Activated CD8-positive, alpha-beta T cell treated with anti-CD3 and anti-CD28 coated beads, Interleukin-2, amount 10 ng/mL, durations not matched to agents 7 days and 5 days (primary cell): Measurements from ENCODE around the gene CTNNA2. TPM values are rescaled to one million over a fixed set of nuclear protein-coding genes. Genes with fewer than 3 reads are reported as not detected.

ENCODE experiments used
- ATAC-seq: fragments of 150-1000 bp; cut with Tn5 transposase; one replicate; pipeline ENCODE4 v1.10.0; 2021; ENCODE audit warnings: moderate library complexity
- CTCF ChIA-PET: fragments of 350-600 bp; sonication (Branson Sonifier 250); formaldehyde crosslinking; loops from one replicate; lab custom pipeline; 2021; ENCODE audit warnings: antibody characterized with exemption; lab: Charles Lee
- POLR2A ChIA-PET: fragments of 350-600 bp; sonication (Branson Sonifier 250); formaldehyde crosslinking; loops from one replicate; lab custom pipeline; 2021; ENCODE audit warnings: antibody characterized with exemption; lab: Charles Lee
- DNase-seq: peaks from one replicate; pipeline ENCODE4 v3.0.0-alpha.2; 2020
- H3K27ac Mint-ChIP-seq: one replicate; pipeline ENCODE4 v1.8.0; 2021; ENCODE audit warnings: mild to moderate bottlenecking, mixed read lengths
- H3K27me3 Mint-ChIP-seq: one replicate; pipeline ENCODE4 v1.8.0; 2021; ENCODE audit warnings: low read depth, mixed read lengths
- H3K36me3 Mint-ChIP-seq: one replicate; pipeline ENCODE4 v1.8.0; 2021; ENCODE audit warnings: low read depth, mixed read lengths
- H3K4me1 Mint-ChIP-seq: one replicate; pipeline ENCODE4 v1.8.0; 2021; ENCODE audit warnings: low read depth, mixed read lengths
- H3K4me3 Mint-ChIP-seq: one replicate; pipeline ENCODE4 v1.8.0; 2021; ENCODE audit warnings: mild to moderate bottlenecking, mixed read lengths
- H3K9me3 Mint-ChIP-seq: one replicate; pipeline ENCODE4 v1.8.0; 2022; ENCODE audit warnings: mixed read lengths; ENCODE audit not compliant: insufficient read depth
- total RNA-seq, 2 experiments: library from RNA; stranded (reverse); gene quantifications; one replicate each; pipeline ENCODE4 v1.2.3, GENCODE V29; 2021

CTNNA2 gene
- total RNA-seq, 2 experiments from 2014 or later, result not detected

DNA sequence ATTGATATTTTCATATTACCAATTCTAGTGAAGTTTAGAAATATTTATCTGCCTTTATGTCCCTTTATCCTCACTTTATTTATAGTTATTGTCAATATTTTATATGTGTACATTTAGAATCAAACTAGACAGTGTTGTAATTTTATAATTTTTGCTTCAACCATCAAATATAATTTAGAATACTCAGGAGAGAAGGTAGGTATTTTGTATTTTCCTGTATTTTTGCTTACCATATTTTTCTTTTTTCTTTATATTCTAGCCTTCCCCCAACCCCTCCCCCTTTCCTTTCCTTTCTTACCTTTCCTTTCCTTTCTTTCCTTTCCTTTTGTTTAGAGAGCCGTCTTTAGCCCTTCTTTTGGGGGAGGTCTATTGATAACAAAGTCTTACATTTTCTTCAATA, 651.5 kb downstream of the CTNNA2 start:
- ChIA-PET CTCF (no interaction called here), POLR2A (no interaction called here)
- no peaks in the 10 kb centered on the region for H3K4me1 Mint-ChIP-seq
- ATAC-seq (no peak), DNase-seq (no peak)
- no peaks in the 10 kb centered on the region for H3K9me3 Mint-ChIP-seq
- H3K27ac Mint-ChIP-seq, result no peak overlapping the region
- no peak overlapping the region for H3K4me3 Mint-ChIP-seq
- no peaks in the 10 kb centered on the region for H3K27me3 Mint-ChIP-seq
- H3K36me3 Mint-ChIP-seq, result no peaks in the 10 kb centered on the region

DNA sequence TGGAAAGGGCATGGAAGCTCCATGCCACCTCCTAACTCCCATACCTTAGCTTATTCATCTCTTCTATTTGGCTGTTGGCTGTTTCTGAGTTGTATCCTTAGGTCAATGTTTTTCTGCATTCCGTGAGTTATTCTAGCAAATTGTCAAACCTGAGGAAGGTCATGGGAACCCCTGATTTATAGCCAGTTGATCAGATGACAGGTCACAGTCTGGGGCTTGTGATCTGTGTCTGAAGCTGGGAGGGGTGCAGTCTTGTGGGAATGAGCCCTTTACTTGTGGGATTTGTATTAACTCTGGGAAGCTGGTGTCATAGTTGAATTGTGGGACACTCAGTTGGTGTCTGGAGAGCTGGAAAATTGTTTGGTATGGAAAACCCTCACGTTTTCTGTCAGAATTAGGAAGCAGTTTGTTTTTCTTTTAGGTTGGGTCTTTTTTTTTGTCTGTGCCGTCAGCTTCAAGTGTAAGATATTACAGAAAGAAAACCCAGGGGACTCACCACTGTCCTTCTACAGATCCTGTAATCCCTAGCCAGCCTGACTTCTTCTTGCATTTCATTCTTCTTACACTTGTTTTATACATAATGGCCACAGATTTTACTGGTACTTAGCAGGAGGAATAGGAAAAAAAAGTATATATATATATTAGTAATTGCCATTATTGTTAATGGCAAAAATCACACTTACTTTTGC, 653.8 kb downstream of the CTNNA2 start:
- H3K27ac Mint-ChIP-seq, result no peak overlapping the region
- ChIA-PET POLR2A (no interaction called here), CTCF (no interaction called here)
- H3K27me3 Mint-ChIP-seq, result no peaks in the 10 kb centered on the region
- H3K4me3 Mint-ChIP-seq, result no peak overlapping the region
- ATAC-seq, result no peak
- no peak for DNase-seq
- H3K9me3 Mint-ChIP-seq, result no peaks in the 10 kb centered on the region
- no peaks in the 10 kb centered on the region for H3K4me1 Mint-ChIP-seq
- no peaks in the 10 kb centered on the region for H3K36me3 Mint-ChIP-seq

DNA sequence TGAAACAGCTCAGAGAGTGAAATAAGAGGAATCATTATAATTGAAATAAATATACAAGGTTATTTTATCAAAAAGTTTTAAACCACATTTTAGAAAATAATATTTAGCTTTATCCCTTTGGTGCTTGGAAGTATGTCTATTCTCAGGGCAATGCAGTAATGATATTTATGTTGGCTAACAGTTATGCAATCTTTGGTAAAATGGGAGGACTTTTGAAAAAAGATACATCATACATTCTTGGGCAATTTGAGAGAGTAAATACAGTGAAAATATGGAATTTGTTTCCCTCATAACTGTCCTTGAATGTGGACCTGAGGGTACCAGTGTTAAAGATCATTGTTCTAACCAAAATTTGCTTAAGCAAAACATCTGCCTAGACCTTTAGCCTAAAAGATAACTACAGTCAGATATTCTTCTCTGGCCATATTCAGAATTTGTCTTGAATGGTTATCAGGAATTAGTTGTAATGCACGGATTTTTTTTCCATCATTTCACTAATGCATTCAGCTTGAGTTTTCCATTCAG, 654.5 kb downstream of the CTNNA2 start:
- Mint-ChIP-seq H3K27me3 (no peaks in the 10 kb centered on the region), H3K4me3 (no peak overlapping the region), H3K27ac (no peak overlapping the region), H3K36me3 (no peaks in the 10 kb centered on the region), H3K4me1 (no peaks in the 10 kb centered on the region), H3K9me3 (no peaks in the 10 kb centered on the region)
- POLR2A ChIA-PET, result no interaction called here
- ATAC-seq (no peak), DNase-seq (no peak)
- CTCF ChIA-PET, result no interaction called here

DNA sequence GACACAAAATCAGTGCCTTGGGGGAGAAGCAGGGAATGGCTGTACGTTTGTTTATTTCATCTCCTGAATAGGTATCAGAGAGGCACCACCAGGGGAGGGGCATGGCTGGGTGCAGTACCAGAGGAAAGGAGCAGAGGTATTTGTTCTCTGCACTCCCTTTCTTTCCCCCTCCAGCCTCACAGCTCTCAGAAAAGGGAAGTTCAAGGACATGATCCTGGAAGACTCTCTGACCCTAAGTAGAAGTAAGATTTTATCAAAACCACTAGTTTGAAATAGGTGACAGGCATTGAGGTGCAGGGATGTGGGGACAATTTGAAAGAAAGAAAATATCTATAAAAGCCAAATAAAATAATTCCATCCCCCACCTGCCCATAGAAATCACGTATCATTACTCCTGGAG, 655.2 kb downstream of the CTNNA2 start:
- CTCF ChIA-PET, result no interaction called here
- H3K4me1 Mint-ChIP-seq, result no peaks in the 10 kb centered on the region
- no peak for DNase-seq
- POLR2A ChIA-PET, result no interaction called here
- no peaks in the 10 kb centered on the region for H3K27me3 Mint-ChIP-seq
- ATAC-seq, result no peak
- no peaks in the 10 kb centered on the region for H3K9me3 Mint-ChIP-seq
- H3K36me3 Mint-ChIP-seq, result no peaks in the 10 kb centered on the region
- no peak overlapping the region for H3K27ac Mint-ChIP-seq
- H3K4me3 Mint-ChIP-seq, result no peak overlapping the region

DNA sequence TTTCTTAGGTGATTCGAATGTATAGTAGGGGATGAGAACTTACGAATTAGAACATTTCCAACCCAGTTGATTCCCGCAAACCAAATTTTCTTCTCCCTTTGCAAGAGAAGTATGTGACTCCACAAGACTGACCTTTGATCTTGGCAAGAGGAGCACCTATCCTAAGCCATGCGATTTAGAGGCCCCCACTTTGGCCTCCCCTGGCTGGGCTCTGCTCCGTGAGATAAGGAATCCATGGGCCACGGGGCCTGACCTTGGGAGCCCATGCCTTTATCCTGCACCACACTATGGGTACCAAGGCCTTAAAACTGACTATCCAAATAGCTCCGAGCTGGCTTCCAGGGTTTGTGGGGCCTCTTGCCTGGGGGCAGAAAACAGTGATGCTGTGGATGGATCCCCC, 656.0 kb downstream of the CTNNA2 start:
- CTCF ChIA-PET, result no interaction called here
- Mint-ChIP-seq H3K27me3 (no peaks in the 10 kb centered on the region), H3K36me3 (no peaks in the 10 kb centered on the region), H3K27ac (no peak overlapping the region), H3K9me3 (no peaks in the 10 kb centered on the region), H3K4me1 (no peaks in the 10 kb centered on the region), H3K4me3 (no peak overlapping the region)
- POLR2A ChIA-PET, result no interaction called here
- ATAC-seq, result no peak
- DNase-seq, result no peak

DNA sequence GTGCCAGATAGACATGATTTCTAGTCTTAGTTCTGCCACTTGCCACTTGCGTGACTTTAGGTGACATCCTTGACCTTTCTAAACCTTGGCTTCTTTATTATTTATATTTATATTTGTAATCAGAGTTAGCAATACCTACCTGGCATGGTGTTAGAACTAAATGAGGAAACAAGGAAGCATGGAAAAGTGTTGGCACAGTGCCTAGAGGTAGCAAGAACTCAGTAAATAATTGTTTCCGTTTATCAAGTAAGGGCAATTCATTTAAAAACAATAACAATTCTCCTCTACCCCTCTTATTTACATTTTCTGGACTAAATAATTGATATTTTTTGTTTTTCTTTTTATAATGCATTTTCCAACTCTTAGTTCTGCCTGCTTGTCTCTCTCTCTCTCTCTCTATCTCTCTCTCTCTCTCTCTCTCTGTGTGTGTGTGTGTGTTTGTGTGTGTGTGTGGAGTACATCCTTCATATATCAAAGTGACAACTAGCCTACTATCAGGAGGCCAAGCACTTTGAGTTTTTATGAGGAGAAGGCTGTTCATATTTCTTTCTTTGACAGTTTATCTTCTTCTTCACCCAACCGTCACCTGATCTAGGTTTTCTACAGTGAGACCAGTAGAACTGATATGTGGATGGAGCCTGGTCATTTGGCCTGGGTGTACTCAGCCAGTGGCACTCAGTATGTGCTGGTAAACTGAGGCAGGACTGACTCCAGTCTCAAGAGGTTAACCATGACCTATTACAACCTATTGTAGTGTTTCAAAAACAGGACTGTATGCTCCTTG, 657.2 kb downstream of the CTNNA2 start:
- Mint-ChIP-seq H3K27ac (no peak overlapping the region), H3K9me3 (no peaks in the 10 kb centered on the region), H3K4me1 (no peaks in the 10 kb centered on the region), H3K4me3 (no peak overlapping the region), H3K36me3 (no peaks in the 10 kb centered on the region), H3K27me3 (no peaks in the 10 kb centered on the region)
- ChIA-PET CTCF (no interaction called here), POLR2A (no interaction called here)
- ATAC-seq (no peak), DNase-seq (no peak)

DNA sequence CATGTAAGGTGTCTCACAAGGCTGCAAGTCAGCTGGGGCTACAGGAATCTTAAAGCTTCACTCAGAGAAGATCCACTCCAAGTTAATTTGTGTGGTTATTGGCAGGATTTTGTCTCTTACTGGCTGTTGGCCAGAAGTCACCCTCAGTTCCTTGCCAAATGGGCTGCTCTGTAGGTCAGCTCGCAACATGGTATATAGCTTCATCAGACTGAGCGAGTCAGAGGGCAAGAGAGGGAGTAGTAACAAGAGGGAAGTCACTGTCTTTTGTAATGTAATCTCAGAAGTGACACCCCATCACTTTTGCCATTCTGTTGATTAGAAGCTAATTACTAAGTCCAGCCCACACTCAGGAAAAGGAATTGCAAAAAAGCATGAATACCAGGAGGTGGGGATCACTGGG, 672.2 kb downstream of the CTNNA2 start:
- DNase-seq, result no peak
- no peaks in the 10 kb centered on the region for H3K27me3 Mint-ChIP-seq
- CTCF ChIA-PET, result no interaction called here
- no peak for ATAC-seq
- POLR2A ChIA-PET, result no interaction called here
- H3K27ac Mint-ChIP-seq, result no peak overlapping the region
- H3K4me1 Mint-ChIP-seq, result no peaks in the 10 kb centered on the region
- no peak overlapping the region for H3K4me3 Mint-ChIP-seq
- H3K9me3 Mint-ChIP-seq, result peaks cover 10% of the 10 kb centered on the region
- no peaks in the 10 kb centered on the region for H3K36me3 Mint-ChIP-seq

DNA sequence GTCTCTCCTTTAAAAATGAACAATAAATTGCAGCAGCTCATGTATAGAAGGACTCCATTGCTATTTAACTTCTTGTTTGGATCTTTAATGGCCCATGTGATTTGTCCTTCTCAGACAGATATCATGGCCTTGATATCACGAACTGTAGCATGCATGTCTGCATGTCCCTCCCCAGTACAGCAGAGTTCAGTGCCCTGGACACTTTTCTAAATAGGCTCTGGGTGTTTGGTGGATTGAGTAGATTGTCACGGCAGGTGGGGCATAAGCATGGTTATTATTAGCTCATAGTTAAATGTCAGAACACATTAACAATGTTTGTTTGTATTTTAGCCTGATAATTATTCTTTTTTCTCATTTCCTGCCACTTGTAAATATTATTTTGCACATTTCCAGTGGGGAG, 673.4 kb downstream of the CTNNA2 start:
- Mint-ChIP-seq H3K4me1 (no peaks in the 10 kb centered on the region), H3K27me3 (no peaks in the 10 kb centered on the region), H3K27ac (no peak overlapping the region), H3K4me3 (no peak overlapping the region), H3K36me3 (no peaks in the 10 kb centered on the region), H3K9me3 (no peaks in the 10 kb centered on the region)
- ATAC-seq (no peak), DNase-seq (no peak)
- CTCF ChIA-PET, result no interaction called here
- POLR2A ChIA-PET, result no interaction called here

DNA sequence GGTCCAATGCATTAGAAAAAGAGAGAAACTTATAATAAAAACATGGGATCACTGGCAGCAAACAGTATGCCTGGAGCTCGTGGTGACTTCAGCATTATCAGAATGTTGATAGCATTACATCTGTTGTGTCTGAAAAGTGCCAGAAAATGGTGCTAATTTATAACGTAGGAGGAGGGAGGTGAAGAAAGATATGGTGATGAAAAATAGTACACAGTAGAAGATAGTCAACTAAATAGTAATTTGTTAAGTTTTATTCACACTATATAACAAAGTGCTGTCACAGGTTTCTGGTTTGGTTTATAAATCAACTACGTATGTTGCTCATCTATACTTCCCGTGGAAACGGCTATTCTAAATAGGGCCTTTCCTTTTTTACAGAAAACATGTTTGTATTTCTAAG, 674.3 kb downstream of the CTNNA2 start:
- Mint-ChIP-seq H3K9me3 (no peaks in the 10 kb centered on the region), H3K27ac (no peak overlapping the region), H3K4me3 (no peak overlapping the region), H3K4me1 (no peaks in the 10 kb centered on the region), H3K36me3 (no peaks in the 10 kb centered on the region), H3K27me3 (no peaks in the 10 kb centered on the region)
- ATAC-seq (no peak), DNase-seq (no peak)
- ChIA-PET POLR2A (no interaction called here), CTCF (no interaction called here)

DNA sequence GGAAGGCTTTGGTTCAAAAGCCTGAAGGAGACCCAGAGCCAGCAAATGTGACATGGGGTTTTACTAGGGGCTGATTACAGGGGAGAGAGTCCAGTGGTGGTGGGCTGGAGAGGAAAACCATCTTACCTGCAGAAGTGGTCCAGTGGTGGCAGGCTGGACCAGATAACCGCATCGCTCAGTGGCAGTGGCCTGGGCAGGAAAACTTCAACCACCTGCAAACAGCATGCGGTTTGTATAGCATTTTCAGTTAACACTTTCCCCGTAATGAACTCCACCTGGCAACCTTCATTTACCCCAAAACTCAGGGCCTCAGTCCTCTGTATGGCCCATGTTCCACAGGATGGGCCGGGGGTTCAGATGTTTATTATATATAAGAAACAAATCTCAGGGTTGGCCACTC, 677.3 kb downstream of the CTNNA2 start:
- Mint-ChIP-seq H3K27ac (no peak overlapping the region), H3K4me1 (no peaks in the 10 kb centered on the region), H3K27me3 (no peaks in the 10 kb centered on the region), H3K9me3 (no peaks in the 10 kb centered on the region), H3K4me3 (no peak overlapping the region), H3K36me3 (no peaks in the 10 kb centered on the region)
- CTCF ChIA-PET, result no interaction called here
- POLR2A ChIA-PET, result no interaction called here
- ATAC-seq, result no peak
- no peak for DNase-seq

DNA sequence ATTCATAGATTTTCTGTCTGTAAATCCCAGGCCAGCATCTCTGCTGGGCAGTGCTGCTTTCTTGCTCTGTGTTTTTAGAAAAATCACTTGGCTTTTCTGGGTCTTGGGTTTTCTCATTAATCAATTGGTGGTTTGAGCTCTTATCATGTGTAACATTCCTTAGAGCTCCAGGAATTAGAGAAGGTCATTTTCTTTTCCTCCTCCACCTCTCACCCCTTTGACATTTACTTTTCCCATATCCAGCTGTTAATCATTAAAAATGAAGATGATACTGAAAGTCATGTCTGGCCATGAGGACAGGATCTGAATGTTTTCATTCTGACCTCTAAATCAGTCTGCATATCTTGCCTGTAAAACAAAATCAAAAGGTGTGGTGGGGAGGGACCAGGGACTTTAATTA, 680.7 kb downstream of the CTNNA2 start:
- no peak for DNase-seq
- ChIA-PET POLR2A (no interaction called here), CTCF (no interaction called here)
- Mint-ChIP-seq H3K4me3 (no peak overlapping the region), H3K27ac (no peak overlapping the region), H3K4me1 (no peaks in the 10 kb centered on the region), H3K36me3 (no peaks in the 10 kb centered on the region), H3K27me3 (no peaks in the 10 kb centered on the region), H3K9me3 (no peaks in the 10 kb centered on the region)
- no peak for ATAC-seq

DNA sequence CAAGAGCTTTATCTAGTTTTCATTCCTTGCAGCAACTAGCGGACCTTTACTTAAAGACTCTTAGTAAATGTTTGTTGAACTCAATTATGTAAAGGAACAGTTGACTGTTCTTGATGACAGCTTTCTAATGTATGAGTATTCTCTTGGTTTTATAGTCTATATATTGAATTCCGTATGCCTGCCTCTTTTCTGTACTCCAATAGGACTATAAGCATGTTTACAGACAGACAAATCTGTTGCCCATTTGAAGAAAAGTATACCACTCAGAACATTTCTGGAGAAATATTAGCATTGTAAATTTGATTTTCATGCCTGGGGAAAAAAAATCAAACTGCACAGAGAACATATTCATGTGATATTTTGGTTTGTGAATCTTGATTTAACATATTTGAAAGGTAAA, 682.2 kb downstream of the CTNNA2 start:
- H3K9me3 Mint-ChIP-seq, result no peaks in the 10 kb centered on the region
- no peaks in the 10 kb centered on the region for H3K27me3 Mint-ChIP-seq
- ChIA-PET POLR2A (no interaction called here), CTCF (no interaction called here)
- no peaks in the 10 kb centered on the region for H3K36me3 Mint-ChIP-seq
- no peak overlapping the region for H3K27ac Mint-ChIP-seq
- ATAC-seq (no peak), DNase-seq (no peak)
- no peaks in the 10 kb centered on the region for H3K4me1 Mint-ChIP-seq
- H3K4me3 Mint-ChIP-seq, result no peak overlapping the region
